T follicular helper cell (primary cell): ENCODE data around the gene FOXJ3.

Experiments used
- DNase-seq: peaks from one replicate; pipeline ENCODE4 v3.0.0-alpha.2; 2020; ENCODE audit warnings: low read depth

Gene FOXJ3

DNA sequence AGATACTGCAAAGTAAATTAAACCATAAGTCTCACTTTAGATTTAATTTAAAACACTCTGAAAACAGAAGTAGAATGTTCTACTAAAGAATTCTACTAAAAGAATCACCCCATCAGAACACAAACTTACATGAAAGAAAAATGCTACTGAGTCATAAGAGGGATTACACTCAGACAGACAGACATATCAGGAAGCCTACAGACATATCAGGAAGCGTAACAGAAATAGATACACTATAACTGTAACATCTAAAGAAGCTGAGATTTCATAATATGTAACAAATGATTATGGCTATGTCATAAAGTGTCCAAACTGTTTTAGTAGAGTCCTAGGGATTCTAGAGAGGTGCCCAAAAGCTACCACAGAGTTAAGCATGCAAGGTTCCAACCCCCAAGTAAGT is 23.9 kb downstream of the FOXJ3 start:
- no peak for DNase-seq

DNA sequence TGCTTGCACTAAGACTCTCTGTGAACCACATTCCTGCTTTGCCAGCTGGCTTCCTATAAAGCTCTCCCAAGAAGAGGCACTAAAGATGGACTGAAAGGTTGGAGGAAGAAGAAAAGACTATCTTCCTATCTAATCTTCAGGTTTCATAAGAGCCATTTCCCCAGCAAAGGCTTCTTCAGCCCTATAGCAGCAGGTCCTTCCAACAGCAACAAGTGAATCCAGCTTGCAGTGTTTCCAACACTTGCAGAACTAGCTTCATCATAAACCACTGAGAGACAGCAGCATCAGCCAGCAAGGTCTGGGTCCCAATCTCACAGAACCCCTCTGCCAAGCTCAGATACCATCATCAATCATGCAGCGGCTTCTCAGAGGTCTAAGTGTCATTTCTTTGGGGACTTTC is 28.1 kb downstream of the FOXJ3 start:
- no peak for DNase-seq

DNA sequence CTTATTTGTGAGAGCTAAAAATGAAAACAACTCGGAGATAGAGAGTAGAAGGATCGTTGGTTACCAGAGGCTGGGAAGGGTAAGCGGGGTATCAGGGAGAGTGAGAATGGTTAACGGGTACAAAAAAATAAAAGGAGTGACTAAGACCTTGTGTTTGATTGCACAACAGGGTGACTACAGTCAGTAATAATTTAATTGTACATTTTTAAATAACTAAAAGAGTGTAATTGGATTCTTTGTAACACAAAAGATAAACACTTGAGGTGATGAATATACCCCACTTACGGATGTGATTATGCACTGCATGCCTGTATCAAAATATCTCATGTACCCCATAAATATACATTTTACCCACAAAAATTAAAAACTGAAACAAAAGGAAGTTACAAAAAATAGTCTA is 29.4 kb downstream of the FOXJ3 start:
- no peak for DNase-seq

DNA sequence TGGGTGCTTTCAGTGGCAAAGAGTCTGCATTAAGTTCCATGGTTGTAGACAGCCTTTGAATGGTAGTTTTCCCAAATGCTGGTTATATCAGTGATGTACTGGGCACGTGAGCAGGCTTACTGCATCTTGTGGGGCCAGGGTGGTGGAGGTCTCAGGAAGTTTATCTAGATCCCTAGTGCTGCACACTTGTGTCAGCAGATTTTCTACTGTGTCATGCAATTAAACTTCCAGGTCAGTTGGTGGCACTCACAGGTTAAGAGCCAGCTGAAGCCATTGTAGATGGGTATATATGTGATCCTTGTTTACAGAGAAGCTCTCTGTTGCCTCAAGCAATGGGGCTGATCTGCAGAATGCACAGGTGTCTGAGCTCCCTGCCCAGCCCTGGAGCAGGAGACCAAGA is 33.0 kb downstream of the FOXJ3 start:
- no peak for DNase-seq

DNA sequence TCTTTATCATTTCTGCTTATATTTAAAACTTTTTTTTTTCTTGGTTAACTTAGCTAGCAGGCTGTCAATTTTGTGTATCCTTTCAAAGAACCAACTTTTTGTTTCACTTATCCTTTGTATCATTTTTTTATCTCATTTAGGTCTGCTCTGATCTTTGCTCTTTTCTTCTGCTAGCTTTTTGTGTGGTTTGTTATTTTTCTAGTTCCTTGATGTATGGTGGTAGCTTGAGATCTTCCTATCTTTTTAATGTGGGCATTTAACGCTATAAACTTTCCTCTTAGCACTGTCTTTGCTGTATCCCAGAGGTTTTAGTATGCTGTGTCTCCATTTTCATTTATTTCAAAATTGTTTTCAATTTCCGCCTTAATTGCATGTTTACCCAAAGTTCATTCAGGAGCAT is 36.5 kb downstream of the FOXJ3 start:
- DNase-seq, result no peak

DNA sequence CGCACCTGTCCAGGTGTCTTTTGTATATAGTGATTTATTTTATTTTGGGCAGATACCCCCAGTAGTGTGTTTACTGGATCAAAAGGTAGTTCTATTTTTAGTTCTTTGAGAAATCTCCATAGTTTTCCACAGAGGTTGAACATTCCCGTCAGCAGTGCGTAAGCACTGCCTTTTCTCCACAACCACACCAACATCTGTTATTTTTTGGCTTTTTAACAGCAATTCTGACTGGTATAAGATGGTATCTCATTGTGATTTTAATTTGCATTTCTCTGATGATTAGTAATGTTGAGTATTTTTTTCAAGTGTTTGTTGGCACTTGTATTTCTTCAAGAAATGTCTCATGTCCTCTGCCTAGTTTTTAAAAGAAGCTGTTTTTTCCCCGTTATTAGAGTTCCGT is 39.2 kb downstream of the FOXJ3 start:
- no peak for DNase-seq

DNA sequence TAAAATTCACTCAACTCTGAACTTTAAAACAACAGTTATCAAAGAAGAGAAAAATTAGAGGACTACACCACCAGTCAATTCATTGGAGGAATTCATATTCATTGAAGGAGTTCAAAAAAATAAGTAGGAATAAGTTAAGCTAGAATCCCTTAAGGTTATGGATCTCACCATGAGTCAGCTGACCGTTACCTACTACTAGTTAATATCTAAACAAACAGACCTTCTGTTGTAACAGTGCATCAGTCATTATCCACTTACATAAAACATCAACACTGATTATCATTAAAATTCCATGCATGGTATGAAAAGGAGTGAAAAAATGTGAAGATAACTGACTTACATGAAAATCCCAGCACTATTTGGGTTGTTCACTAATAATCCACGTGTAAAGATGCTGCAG is 44.9 kb downstream of the FOXJ3 start:
- DNase-seq, result no peak

DNA sequence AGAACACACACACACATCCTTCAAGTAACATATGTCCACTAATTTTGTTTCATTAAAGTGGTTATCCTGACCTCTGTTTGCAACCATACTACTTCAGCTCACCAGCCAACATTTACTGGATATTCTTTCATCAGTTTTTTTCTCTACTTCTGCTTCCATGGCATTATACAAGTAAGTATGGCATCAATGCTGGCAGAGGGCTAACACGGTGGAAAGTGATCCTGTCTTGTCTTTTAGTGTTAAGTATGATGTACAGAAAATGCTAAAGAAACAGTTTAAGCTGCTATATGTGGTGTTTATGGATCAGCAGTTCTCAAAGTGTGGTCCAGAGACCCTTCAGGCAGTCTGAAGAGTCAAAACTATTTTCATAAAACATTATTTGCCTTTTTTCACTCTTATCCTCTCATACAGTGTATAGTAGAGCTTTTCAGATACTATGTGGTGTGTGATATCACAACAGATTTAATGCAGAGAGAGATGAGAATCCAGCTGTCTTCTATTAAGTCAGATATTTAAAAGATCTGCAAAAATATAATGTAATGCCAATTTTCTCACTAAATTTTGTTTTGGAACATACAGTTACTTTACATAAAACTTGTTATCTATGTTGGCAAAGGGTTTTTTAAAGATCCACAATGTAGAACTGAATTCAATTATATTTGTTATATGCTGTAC is 46.6 kb downstream of the FOXJ3 start:
- no peak for DNase-seq

DNA sequence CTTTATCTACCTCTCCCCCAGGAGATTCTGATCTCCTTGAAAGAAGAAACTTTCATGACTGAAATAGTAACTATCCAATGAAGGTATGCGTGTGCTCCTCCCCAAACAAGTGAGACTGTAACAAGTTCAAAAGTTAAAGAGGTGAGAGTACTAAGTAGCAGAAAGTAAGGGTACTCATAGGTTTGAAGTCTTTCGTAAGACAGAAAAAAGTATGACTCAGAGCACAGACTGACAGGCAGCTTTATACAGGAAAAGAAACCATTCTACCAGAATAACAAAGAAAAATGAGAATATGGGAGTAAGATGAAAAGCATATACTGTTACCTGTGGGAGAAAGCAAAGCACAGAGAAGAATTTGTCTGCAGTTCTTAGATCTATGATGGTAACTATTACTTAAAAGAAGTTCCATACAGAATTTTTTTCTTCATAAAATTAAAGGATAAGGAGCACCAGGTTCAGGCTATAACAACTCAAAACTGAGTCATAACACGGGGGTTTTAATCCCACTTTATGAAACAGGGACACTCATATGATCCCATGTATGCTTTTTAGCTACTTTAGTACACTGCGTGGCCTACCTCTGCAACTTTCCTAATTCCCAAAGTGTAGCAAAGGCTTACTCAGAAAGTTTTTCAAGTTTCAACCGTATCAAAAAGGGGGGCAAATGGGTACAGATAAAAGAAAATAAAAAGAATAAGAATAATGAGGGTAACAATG is 52.0 kb downstream of the FOXJ3 start:
- DNase-seq, result no peak

DNA sequence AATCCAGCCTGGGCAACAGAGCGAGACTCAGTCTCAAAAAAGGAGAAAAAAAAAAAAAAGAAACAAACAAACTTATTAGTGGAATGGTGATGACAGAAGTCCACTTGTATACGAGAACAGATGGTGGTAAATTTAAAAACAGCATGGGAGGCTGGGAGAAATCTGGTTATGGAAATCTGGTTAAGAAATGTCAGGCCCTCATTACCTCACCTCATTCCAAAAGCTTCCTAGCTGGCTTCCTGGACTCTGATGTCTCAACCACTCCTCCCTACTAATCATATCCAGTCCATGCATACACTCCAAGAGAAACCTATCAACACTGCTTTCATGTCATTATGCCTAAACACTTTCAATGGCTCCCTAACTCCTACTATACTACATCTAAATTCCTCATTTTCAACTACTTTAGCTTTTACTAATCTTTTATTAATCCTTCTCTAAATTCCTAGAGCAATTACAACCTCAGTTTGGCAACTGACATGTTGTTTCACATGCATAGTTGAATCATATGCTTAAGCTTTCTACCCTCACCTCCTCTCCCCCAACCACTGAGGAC is 52.9 kb downstream of the FOXJ3 start:
- no peak for DNase-seq

DNA sequence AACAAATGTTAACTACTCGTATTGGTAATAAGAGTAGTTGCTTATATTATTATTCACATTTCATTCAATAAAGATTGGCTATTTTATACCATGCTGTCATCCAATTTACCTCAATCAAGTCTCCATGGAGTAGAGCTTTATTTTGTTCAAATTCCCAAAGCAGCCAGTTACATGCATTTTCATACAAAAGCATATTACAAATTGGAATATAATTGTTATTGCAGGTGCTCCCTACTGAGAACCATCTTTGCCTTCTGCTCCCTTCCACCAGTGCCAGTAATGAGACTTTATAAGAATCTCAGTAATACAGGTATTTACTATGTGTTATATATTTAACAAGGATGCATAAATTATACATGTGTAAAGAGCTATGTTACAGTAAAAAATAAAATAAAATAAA is 54.2 kb downstream of the FOXJ3 start:
- no peak for DNase-seq

DNA sequence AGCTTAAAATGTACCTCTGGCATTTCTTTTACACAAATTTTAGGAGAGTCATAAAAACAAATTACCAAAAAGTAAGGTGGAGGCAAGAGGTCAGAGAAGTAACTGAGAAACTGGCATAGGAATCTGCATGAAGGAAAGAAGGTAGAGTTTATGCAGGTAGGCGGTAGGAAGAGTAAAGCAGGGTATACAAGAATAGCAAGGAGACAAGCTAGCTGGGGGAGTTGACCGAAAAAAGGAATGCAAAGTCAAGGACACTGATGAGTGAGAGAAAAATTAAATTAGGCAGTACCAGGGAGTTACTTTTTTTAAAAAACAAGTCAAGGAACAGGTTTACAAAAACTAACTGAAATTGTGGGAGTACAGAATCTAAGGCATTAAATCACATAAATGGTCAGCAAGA is 56.0 kb downstream of the FOXJ3 start:
- DNase-seq, result no peak

DNA sequence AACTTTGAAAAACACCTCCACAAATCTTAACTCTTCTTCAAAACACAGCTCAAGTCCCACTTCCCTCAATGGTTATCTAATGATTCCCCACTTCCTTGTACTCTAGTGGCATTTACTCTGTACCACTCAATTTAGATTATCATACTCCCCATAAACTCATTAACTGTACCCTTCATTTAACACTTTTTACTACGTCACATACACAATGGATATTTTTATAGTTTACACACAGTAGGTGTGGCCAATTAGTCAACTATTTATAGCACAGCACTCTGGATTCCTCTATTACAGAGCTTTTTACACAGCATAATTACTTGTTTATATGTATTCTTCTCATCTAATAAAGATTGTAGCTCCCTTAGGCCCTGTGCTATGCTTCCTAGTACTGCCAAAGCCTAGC is 62.1 kb downstream of the FOXJ3 start:
- DNase-seq, result no peak

DNA sequence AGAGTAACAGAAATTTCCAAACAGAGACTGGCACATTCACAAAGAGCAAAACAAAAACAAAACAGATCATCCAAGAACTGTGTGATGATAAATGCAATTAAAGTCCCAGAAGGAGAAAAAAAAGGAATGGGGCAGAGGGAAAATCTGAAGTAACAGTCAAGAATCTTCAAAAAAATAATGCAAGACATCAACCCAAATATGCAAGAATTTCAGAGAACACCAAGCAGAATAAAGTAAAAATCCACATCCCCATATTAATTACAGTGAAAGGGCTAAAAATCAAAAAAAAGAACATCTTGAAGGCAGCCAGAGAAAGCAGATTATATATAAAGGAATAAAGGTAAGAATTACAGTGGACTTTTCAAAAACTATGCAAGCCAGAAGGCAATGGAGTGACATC is 67.1 kb downstream of the FOXJ3 start:
- no peak for DNase-seq

DNA sequence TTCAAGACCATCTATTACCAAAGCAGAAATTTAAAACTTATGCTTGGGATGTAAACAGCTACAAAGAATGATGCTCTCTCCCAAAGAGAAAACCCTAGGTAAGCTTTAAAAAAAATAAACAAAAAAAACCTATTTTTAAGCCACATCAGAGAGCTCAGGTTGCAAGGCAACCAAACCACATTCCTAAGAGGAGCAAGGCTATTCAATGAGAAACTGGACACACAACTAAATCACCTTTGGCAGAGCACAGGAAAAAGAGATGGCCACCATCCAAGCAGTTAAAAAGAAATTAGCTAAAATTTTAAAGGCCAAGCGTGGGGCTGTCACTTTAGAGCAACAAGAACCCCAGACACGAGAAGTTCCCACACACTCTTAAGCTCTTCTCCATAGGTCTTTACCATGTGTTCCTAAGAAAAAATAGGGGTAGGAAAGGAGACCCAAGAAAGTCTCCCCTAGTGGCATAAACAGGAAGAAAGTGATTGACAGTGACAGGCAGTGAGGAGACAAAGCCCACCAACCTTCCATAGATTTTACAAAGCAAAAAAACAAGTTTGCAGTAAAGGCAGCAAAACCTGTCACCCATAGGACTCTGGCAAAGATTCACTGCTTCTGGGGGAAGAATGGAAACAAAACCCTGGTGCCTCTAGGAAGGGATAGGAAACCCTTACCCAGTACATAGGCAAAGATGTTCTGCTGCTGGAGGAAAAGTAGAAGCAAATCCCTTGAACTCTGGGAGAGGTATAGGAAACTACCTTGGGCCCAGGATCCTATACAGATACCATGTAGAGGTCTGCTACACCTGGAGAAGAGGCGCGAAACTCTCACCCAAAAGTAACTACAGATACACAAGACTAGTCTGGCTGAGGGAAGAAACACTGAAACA is 68.5 kb downstream of the FOXJ3 start:
- no peak for DNase-seq

DNA sequence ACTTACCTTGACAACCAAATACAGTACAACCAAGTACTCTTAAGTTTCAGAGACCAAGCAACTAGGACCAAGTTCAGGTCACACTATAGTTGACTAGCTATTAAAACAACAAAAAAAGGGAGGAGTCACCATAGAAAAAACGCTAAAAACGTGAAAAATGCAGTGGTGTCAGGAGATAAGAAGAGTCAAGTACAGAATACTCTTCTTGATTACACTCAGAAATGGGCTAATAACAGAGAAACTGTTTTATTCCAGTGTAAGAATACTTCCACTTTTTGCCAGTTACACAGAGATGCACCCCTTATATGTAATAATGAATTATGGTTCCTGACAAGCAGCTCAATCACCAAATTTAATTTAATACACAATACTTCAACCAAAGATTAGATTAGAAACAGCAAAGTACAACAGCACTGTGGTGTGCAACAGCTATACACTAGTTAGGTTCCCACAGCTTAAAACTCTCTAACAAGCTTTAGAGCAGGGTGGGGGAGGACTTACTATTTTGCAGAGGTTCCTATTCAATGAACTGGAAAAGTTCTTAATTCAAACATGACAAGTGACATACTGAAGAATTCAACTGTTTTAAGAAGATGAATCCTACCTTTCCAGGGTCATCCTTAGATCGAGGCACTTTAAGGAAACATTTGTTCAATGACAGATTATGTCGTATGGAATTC is 70.4 kb downstream of the FOXJ3 start:
- no peak for DNase-seq

DNA sequence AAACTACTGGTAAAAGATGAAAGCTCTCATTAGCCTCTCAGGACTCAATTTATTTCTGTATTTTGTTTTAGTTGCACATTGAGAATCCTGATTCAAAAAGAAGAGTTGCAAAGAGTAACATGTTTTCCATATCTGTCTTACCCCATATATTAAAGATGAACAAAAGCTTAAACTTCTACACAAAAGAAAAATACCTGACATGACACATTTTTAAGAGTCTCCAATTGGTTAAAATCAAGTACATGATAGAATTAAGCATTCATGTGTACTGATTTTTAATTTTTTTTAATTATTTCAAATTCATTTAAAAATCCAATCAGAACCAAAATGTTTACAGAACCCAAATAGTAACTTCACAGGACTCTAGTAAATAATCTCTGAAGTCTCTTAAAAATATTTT is 72.0 kb downstream of the FOXJ3 start:
- DNase-seq, result no peak

DNA sequence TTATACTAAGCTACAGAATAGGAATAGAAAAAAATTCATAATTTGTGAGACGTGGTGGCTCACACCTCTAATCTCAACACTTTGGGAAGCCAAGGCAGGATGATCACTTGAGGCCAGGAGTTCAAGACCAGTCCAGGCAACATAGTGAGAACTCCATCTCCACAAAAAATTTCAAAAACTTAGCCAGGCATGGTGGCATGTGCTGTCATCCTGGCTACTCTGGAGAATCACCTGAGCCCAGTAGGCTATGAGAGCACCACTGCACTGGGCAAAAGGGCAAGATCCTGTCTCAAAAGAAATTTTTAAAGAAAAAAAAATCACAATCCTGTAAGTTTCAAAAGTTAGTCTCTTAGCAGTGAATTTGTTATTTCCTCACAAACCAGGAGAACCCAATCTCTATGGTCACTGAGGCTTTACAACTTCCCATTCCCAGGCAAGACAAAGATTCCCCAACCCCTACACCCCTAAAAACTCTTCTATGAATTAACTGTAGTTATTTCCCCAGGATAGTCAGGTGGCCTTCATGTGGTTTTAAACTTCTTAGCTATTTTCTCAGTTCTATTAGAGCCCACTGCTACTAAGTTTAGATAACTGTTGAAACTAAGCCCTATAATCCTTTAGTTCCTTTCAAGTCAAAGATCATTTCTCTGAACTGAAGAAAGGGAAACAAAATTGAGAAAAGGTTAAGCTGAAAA is 74.5 kb downstream of the FOXJ3 start:
- DNase-seq, result no peak

DNA sequence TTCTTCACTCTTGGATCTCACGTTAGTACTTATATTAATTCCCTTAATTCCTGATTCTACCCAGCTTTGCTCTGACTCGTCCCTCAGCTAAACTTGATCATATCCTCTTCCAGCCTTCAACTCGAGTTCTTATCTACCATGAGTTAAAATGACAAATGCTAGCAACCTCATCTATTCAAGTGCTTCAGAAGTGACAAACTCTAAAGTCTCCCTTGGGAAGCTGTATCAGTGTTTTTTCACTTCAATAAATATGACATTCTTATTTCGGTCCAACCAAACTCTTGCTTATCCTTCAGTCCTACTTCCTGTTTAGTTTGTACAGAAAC is 75.3 kb downstream of the FOXJ3 start:
- DNase-seq, result no peak

DNA sequence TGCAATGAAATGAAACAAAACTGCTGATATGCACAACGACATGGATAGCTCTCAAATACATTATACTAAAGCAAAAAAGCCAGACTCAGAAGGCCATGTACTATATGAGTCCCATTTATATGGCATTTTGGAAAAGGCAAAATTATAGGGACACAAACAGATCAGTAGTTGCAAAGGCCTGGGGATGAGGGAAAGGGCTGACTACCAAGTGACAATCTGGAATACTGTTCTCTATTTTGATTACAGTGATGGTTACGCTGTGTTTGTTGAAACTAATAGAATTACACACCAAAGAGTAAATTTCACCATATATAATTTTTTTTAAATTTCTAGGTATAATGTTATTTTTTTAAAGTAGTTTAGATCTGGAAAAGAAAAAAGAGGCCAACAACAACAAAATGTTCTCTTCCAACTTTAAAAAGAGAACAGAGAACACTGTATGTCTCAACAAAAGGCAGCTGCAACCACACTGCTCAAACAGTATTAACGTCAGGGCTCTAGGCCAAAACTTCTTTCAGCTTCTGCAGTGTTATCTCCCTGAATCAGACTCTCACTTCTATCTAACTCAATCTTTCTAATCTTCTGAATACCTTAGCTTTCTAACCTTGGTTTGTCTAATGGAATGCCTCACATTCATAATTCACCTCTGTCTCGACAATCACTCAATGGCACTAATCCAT is 75.8 kb downstream of the FOXJ3 start:
- no peak for DNase-seq

DNA sequence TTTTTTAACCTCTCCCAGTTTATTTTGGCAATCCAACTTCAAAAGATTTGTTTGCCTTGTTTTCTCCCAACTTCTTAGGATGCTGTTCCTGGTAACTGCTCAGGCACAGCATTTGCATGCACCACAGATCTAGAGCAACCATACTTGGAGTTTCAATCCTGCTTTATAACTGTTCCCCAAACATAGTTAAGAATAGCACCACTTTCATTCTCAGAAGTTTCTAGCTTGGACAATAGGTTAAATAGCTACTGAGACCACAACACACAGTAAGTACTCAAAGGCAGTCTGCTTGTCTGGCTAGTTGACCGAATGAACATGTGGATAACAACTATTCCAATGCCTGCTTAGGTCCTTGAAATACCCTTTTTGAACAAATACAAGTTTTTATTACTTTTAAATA is 76.8 kb downstream of the FOXJ3 start:
- DNase-seq, result no peak
